GM10266 (cell line): Measurements from ENCODE around the gene SNORC.

Experiments
- DNase-seq: peaks from one replicate; pipeline ENCODE4 v3.0.0; 2012; ENCODE audit errors: extremely low spot score
- TF ChIP-seq, protein P1 (sequence below): IDR thresholded peaks from 2 replicates; pipeline ENCODE4 v1.5.1; 2012; ENCODE audit warnings: mild to moderate bottlenecking, low read depth; ENCODE audit not compliant: control insufficient read depth, insufficient read depth; ENCODE audit errors: missing control alignments

Gene SNORC

GRCh38 chr2:232888099-232888836, 18.2 kb downstream of the SNORC start:
- TF ChIP-seq, protein P1, sequence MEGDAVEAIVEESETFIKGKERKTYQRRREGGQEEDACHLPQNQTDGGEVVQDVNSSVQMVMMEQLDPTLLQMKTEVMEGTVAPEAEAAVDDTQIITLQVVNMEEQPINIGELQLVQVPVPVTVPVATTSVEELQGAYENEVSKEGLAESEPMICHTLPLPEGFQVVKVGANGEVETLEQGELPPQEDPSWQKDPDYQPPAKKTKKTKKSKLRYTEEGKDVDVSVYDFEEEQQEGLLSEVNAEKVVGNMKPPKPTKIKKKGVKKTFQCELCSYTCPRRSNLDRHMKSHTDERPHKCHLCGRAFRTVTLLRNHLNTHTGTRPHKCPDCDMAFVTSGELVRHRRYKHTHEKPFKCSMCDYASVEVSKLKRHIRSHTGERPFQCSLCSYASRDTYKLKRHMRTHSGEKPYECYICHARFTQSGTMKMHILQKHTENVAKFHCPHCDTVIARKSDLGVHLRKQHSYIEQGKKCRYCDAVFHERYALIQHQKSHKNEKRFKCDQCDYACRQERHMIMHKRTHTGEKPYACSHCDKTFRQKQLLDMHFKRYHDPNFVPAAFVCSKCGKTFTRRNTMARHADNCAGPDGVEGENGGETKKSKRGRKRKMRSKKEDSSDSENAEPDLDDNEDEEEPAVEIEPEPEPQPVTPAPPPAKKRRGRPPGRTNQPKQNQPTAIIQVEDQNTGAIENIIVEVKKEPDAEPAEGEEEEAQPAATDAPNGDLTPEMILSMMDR: no peak
- no peak for DNase-seq

GRCh38 chr2:232888839-232889529, 18.9 kb downstream of the SNORC start:
- DNase-seq: no peak

DNA sequence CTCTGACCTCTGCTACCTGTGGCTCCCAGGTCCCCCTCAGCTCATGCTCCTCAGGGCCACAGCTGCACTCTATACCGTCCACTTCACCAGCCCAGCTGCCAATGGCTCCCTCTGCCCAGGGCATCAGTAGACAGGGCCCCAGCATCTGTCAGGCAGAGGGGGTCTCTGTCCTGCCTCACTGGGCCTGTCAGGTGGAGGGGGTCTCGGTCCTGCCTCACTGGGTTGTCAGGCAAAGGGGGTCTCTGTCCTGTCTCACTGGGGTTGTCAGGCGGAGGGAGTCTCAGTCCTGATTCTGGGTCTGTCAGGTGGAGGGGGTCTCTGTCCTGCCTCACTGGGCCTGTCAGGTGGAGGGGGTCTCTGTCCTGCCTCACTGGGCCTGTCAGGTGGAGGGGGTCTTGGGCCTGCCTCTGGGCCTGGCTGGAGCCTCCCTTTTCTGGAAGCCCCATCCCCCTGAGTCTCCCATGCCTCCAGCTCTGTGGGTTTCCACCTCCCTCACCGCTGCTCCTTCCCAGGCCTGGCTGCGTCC, 19.9 kb downstream of the SNORC start:
- no peak for DNase-seq
- TF ChIP-seq, protein P1: no peak

More at GRCh38 chr2:232888839-232889529, 18.9 kb downstream of the SNORC start:
- TF ChIP-seq, protein P1: no peak

GRCh38 chr2:232890536-232890895, 20.5 kb downstream of the SNORC start:
- TF ChIP-seq, protein P1: no peak
- DNase-seq: no peak

GRCh38 chr2:232890896-232891601, 21.0 kb downstream of the SNORC start:
- no peak for DNase-seq
- TF ChIP-seq, protein P1: no peak

GRCh38 chr2:232891621-232892071, 21.6 kb downstream of the SNORC start:
- DNase-seq: no peak
- TF ChIP-seq, protein P1: no peak

DNA sequence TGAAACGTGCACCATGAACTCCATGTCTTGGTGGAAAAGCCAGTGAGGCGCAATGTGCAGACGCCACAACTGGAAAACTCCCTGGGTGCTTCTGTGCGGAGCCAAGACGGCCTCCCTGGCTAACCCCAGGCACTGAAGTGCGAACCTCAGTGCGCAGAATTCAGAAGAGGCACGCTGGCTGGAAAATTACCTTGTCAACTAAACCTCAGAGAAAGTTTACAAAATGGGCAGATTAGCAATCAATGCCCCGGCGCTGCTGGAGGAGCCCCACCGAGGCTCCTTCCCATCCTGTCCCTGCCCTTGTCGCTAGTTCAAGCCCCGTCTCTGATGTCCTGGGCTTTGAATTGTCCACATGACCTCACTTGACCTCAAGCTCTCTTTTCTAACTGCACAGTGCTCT, 22.2 kb downstream of the SNORC start:
- TF ChIP-seq, protein P1: no peak
- DNase-seq: no peak
